ENCODE results near the gene HVCN1.

HVCN1 gene

GRCh38 chr12:110704750-110705149, 15.8 kb upstream of the HVCN1 start:
- Histone ChIP-seq H3K9me3 (ENCODE audit: control insufficient read depth, insufficient read depth, low read depth, low read length) (no peaks in the 10 kb centered on the region), H3K27ac (ENCODE audit: extremely low read depth, low read depth, low read length) (no peak overlapping the region), H3K36me3 (ENCODE audit: control insufficient read depth in 2 of 2, insufficient read depth in 1 of 2, low read length in 2 of 2) (no peaks in the 10 kb centered on the region; a peak in 1 of 3 replicates), H3K4me1 (ENCODE audit: control insufficient read depth, insufficient read depth, low read length) (no peaks in the 10 kb centered on the region), H3K4me3 (ENCODE audit: low read depth, low read length) (no peak overlapping the region)
- CTCF ChIA-PET: interaction anchor here (0.6 to 2.1 kb wide), 11 partner anchors 9 to 1533 kb away, joined by 3 to 9 read pairs (median 3); no protein-coding TSS in a partner anchor
- no peak for TF ChIP-seq YY2 (tag by site-specific recombination; IDR thresholded peaks at IDR 0.05)
- no peak for TF ChIP-seq ZNF292 (tag by site-specific recombination; IDR thresholded peaks at IDR 0.05; ENCODE audit: borderline replicate concordance, low read depth)
- TF ChIP-seq ZNF561 (tag by site-specific recombination; IDR thresholded peaks at IDR 0.05; ENCODE audit: borderline replicate concordance): 0 out of 2 replicates have a peak, but pooled peaks have one; percentile 74
- no peak for TF ChIP-seq PRDM2 (tag by site-specific recombination; IDR thresholded peaks at IDR 0.05; ENCODE audit: borderline replicate concordance)
- no peak for TF ChIP-seq ZBTB6 (tag by site-specific recombination; IDR thresholded peaks at IDR 0.05)
- POLR2A ChIA-PET: interaction anchor here (0.5 to 0.8 kb wide), 2 partner anchors 27 to 37 kb away, joined by 3 read pairs; no protein-coding TSS in a partner anchor

- Histone ChIP-seq H3K4me3 (ENCODE audit: low read depth, low read length) (no peak overlapping the region), H3K4me1 (ENCODE audit: control insufficient read depth, insufficient read depth, low read length) (no peaks in the 10 kb centered on the region), H3K9me3 (ENCODE audit: control insufficient read depth, insufficient read depth, low read depth, low read length) (no peaks in the 10 kb centered on the region), H3K27ac (ENCODE audit: extremely low read depth, low read depth, low read length) (no peak overlapping the region), H3K36me3 (ENCODE audit: control insufficient read depth in 2 of 2, insufficient read depth in 1 of 2, low read length in 2 of 2) (no peaks in the 10 kb centered on the region; a peak in 1 of 3 replicates)
- CTCF ChIA-PET: interaction anchor here (0.6 to 2.1 kb wide), 9 partner anchors 9 to 192 kb away, joined by 3 to 9 read pairs (median 3); no protein-coding TSS in a partner anchor
- POLR2A ChIA-PET: interaction anchor here (0.8 kb wide), 1 partner anchor 38 kb away, joined by 3 read pairs; no protein-coding TSS in a partner anchor
- TF ChIP-seq HOXA7 (CRISPR knock-in tag; IDR thresholded peaks at IDR 0.05; ENCODE audit: borderline replicate concordance): no peak
- peak; percentile 76; the same call in 1 of the 2 replicates for TF ChIP-seq ZNF121 (tag by site-specific recombination; IDR thresholded peaks at IDR 0.05)
- no peak for TF ChIP-seq ZNF580 (tag by site-specific recombination; IDR thresholded peaks at IDR 0.05)
Measured at GRCh38 chr12:110704231-110704630, 15.3 kb upstream of the HVCN1 start.

GRCh38 chr12:110702081-110702480, 13.2 kb upstream of the HVCN1 start:
- H3K4me1 ChIP-seq (ENCODE audit: control insufficient read depth, insufficient read depth, low read length): no peaks in the 10 kb centered on the region
- CTCF ChIA-PET: no interaction called here
- H3K9me3 ChIP-seq (ENCODE audit: control insufficient read depth, insufficient read depth, low read depth, low read length): no peaks in the 10 kb centered on the region
- POLR2A ChIA-PET: no interaction called here
- no peak overlapping the region for H3K27ac ChIP-seq (ENCODE audit: extremely low read depth, low read depth, low read length)
- no peak overlapping the region for H3K4me3 ChIP-seq (ENCODE audit: low read depth, low read length)
- no peaks in the 10 kb centered on the region for H3K36me3 ChIP-seq (ENCODE audit: control insufficient read depth in 2 of 2, insufficient read depth in 1 of 2, low read length in 2 of 2)
- TF ChIP-seq ZSCAN4 (tag by site-specific recombination; IDR thresholded peaks at IDR 0.05): no peak
- no peak for TF ChIP-seq KLF9 (tag by site-specific recombination; IDR thresholded peaks at IDR 0.05; ENCODE audit: low read depth)
- TF ChIP-seq ZNF843 (tag by site-specific recombination; IDR thresholded peaks at IDR 0.05): no peak
- TF ChIP-seq ZBTB17 (tag by site-specific recombination; IDR thresholded peaks at IDR 0.05): no peak
- no peak for TF ChIP-seq OSR2 (tag by site-specific recombination; IDR thresholded peaks at IDR 0.05)
- TF ChIP-seq YY2 (tag by site-specific recombination; IDR thresholded peaks at IDR 0.05): no peak
- no peak for TF ChIP-seq ZNF112 (tag by site-specific recombination; IDR thresholded peaks at IDR 0.05)
- no peak for TF ChIP-seq SCRT1 (tag by site-specific recombination; IDR thresholded peaks at IDR 0.05; ENCODE audit: borderline replicate concordance)
- no peak for TF ChIP-seq ZNF501 (tag by site-specific recombination; IDR thresholded peaks at IDR 0.05)
- TF ChIP-seq ZNF777 (tag by site-specific recombination; IDR thresholded peaks at IDR 0.05; ENCODE audit: borderline replicate concordance): no peak
- no peak for TF ChIP-seq ZNF776 (tag by site-specific recombination; IDR thresholded peaks at IDR 0.05; ENCODE audit: borderline replicate concordance)
- no peak for TF ChIP-seq ZNF449 (tag by site-specific recombination; IDR thresholded peaks at IDR 0.05)
